NCI-H226 (cell line): ENCODE measurements around the gene TREML1.
A peak's percentile ranks its signal among the peaks of the same experiment; 100 is the strongest.
"Not testable (repeated sequence)": the region's sequence is repeated elsewhere in the genome, so short reads cannot be mapped to it uniquely, and the experiment has no call there.

Experiments used
- DNase-seq: peaks from one replicate; pipeline ENCODE4 v3.0.0-alpha.2; 2015

Gene TREML1, protein sequence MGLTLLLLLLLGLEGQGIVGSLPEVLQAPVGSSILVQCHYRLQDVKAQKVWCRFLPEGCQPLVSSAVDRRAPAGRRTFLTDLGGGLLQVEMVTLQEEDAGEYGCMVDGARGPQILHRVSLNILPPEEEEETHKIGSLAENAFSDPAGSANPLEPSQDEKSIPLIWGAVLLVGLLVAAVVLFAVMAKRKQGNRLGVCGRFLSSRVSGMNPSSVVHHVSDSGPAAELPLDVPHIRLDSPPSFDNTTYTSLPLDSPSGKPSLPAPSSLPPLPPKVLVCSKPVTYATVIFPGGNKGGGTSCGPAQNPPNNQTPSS

DNA sequence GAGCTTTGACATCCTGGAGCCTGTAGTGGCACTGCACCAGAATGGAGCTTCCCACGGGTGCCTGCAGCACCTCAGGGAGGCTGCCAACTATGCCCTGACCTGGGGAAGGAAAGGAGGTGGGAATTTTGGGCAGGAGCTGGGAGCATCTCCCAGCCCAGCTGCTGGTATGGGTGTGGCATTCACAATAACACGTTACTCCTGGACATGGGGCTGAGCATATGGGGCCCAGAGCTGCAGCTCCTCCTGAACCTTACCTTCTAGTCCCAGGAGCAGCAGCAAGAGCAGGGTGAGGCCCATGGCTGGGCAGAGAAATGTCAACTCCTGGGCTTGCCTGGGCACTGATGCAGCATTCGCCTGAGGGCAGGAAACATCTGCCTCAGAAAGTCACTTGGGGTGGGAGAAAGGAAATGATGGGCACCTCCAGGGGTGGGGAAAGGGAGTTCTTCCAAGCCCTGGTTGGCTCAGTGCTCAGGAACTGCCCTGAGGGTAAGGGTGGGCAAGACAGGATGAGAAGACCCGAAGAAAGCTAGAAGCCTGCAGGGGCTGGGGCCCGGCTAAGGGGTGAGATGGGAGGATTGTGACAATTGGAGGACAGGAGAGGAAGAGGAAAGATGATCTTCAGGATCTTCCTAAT, at the start of gene TREML1:
Gene TREML1 (minus strand): TSS at position 356 of the 634 bp plus-strand sequence. CDS start 59 bp downstream, at position 297.
- no peak for DNase-seq

DNA sequence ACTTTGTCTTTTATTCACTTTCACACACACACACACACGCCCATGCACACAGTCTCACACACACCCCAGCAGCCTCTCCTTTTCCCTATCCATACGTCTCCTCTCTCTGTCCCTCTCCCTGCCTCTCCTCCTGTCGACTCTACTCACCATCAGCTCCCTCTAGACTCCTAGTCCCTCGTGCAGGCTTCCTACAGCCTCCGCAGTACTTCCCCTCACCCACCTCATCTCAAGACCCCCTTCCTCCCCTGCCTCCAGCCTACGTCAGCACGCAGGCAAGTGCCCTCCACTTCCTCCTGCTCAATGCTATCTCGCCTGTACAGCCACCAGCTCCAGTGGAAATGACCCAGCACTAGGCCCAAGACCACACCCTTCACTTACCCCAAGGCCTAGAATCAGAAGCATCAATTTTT, 47.6 kb upstream of the TREML1 start:
- no peak for DNase-seq

DNA sequence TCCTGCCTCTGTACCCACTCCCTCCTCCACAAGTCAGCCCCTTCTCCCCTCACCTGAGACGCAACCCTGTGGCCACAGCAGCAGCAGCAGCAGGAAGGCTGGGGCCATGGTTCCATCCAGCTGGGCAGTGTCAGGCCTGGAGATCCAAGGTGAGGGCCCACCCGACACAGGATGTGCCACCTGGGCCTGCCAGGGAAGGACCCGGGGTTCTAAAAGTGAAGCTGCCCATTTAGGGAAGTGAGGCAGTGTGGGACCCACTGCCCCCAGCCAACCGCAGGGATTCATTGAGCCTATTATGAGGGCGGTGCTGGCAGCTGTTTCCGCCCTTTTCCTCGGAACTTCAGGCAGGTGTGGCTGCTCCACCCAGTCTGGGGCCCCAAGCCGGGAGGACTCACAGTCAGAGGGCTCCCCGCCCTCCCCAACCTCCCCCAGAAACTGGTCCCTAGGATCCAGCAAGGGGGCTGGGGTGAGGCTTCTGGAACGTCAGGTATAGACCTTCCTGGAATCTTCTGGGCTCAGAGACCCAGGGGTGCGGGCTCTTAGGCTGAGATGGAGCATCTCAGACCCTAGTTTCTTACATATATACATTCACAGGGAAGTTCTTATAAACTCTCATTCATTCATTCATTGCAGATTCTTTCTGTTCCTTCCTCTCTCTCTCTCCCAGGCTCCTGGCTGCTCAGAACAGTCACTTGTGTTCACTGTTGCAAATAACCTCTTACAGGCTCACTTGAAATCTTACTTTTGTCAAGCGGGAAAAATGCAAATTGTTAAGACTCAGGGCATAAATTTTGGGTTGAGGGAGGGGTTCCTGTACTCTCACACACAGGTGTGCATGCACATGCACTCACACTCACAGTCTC, 47.0 kb upstream of the TREML1 start, which contains the start of gene TREML2:
Gene TREML2 (minus strand): TSS at position 249 of the 863 bp plus-strand sequence. CDS start 141 bp downstream, at position 108.
- no peak for DNase-seq

DNA sequence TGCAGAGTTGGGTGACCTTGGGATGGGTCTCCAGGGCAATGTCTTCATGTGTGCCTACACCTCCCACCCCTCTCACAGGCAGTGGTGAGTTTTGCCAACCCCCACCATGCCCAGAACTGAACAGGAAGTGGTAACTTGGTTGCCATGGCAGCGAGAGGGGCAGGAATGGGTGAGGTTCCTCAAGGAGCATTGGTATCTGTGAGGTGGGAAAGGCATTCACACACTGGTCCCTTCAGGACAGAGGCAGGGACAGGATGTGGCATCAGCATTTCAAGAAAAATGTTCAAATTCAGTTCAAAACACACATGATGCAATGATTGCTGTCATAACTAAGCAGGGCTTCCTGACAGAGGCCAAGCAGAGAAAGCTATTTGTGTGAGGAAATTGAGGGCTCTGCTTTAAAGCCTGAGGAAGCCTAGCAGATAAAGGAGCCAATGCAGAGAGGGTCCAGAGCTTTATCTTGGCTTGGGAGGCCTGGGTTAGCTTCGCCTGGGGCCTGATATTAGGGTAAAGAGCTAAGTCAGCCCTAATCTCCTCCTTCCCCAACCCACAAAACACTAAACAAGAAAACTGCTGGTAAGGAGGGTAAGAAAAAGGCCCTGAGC, 46.3 kb upstream of the TREML1 start:
- no peak for DNase-seq

DNA sequence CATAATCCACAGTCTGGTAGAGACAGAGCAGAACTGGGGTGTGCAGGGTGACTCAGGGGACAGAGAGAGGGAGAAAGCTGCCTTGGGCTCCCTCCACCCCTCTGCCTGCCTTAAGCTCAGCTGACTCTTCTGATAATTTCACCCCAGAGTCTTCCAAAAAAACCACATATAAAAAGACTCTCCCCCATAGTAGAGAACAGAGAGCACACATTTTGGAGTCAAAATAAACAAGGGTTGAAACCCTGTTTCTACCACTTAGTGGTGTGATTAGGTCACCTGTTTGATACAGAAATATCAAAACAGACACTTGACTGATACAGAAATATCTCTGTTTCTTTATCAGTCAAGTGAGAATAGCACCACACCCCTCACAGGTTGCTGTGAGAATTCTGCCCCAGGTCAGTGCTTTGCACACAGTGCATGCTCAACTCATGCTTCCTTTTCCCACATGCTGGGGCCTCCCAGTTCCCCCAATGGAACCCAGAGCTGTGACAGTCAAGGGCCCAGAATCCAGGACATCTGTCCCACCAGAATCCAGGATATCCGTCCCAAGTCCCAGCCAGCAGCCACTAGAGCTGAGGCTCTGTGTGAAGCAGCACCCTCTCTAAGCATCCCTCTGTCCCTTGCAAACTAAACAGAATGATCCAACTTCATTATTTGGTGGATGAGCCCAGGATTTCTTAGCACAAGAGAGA, 45.6 kb upstream of the TREML1 start:
- no peak for DNase-seq

DNA sequence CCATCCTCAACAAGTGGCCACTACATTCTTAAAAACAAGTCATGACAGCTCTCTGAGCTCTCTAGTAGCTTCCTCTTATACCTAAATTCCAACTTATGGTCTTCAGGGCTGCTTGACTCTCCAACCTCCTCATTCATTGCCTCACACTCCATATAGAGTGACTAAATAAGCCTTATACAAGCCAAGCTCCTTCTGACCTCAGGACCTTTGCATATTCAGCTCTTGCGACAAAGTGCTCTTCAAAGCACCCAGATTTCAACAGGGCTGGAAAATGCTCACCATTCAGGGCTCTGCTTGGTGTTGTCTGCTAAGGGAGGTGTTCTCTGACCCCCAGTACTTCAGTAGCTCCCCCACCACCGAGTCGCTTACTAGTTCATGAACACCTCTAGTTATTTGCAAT, 43.1 kb upstream of the TREML1 start:
- DNase-seq: no peak

DNA sequence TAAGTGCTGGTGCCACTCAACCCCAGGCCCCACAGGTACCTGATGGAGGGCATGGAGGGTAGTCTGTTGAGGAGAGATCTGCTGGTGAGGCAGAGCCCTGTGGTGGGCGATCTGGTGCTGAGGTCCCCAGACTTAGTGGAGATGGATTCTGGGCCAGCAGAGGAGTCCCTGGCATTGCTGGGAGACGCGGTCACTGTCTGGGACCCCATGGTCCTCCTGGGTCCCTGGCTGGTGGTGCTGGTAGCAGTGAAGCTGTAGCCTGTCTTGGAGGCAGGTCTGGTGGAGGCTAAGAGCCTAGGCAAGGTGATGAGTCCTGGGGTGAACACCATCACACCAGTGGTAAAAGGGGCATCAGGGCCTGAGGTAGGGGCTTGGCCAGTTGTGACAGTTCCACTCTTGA, 40.2 kb upstream of the TREML1 start:
- DNase-seq: no peak

DNA sequence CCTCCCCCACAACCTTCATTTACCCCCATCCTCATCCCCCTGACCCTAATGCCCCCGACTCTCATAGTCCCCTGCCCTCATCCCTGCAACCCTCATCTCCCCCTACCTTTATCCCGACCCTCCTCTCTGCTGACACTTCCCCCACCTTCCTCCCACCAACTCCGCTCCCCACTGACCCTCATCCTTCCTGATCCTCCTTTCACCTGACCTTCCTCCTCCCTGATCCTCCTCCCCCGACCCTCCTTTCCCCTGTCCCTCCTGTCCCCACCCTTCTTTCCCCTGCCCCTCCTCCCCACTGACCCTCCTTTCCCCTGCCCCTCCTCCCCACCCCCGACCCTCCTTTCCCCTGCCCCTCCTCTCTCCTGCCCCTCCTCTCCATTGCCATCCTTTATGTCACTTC, 39.7 kb upstream of the TREML1 start:
- no peak for DNase-seq

DNA sequence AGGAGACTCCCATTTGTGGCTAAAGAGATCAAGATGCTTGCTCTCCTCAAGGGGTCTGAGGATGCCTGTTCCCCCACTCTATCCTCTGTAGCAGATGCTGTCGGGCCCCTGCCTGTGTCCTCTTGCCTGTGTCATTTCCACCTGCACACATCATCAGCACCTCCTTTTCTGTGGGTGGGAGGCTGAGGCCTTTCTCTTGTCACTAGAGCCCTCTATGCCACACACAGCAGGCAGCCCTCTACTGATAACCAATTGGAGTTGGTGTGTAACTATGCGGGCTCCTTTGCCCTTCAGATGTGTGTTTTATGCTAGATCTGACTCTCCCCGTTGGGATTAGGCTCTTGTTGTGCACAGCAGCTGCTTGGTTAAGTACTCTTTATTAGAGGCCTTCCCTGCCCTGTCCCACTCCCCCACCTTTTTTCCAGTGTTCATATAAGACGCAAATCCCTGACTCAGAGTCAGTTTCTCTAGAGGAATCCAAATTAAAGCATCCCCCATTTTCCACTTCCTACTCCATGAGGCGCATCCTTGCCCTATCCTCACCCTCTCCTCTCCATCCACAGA, 39.1 kb upstream of the TREML1 start:
- DNase-seq: no peak

DNA sequence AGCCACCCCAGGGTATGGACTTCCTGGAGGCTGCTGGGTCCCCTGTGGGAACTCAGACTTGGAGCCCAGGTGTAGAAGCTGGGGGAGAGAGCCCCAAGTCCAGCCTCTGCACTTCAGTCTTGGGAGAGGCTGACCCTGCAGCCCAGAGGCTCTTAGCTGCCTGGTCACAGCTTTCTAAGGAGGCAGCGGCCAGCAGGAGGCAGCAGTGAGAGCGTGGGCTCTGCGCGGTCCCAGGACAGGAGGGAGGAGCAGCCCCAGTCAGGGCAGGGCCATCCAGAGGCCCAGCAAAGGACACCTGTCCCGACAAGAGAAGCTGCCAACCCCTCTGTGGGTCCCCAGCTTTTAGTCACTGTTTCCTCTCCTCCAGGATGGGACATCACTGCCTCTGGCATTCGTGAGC, 37.4 kb upstream of the TREML1 start:
- DNase-seq: no peak

DNA sequence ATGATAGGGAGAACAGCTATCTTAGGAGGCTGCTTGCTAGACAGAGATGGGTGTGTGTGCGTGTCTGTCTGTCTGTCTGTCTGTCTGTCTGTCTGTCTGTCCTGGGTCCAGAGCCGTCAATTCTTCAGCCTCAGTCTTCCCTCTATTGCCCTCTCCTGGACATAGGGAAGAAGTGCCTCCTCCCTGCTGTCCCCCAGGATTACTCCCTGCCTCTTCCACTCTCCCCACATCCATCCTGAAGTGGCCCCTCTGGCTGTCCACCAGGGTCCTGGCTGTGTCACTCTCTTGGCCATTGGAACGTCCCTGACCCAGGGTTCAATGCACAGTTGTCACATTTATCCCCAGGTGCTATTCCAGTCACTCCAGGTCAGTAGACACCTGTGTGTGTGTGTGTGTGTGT, 36.6 kb upstream of the TREML1 start:
- no peak for DNase-seq

DNA sequence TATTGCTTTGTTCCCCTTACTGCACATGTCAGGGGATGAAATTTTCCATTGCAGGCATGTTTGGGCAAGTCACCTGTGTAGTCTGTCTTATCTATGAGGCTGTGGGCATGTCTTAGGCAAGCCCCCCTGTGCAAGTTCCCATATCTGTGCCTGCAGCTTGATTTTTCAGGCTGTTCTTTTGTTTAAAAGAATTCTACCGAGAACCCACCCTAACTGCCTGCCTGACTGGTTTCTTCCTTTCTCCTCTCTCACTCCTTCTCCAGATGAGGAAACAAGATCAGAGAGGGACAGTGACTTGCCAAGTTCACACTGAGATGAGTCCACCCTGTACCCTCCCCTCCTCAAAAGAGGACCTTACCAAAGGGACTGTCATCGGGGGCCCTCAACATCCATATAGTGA, 35.8 kb upstream of the TREML1 start:
- DNase-seq: no peak

DNA sequence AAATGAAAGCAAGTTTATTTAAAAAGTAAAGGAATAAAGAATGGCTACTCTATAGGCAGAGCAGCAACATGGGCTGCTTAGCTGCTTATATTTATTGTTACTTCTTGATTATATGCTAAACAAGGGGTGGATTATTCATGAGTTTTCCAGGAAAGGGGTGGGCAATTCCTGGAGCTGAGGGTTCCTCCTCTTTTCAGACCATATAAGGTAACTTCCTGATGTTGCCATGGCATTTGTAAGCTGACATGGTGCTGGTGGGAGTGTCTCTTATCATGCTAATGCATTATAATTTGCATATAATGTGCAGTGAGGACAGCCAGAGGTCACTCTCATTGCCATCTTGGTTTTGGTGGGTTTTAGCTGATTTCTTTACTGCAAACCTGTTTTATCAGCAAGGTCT, 34.9 kb upstream of the TREML1 start:
- not testable (repeated sequence) for DNase-seq

DNA sequence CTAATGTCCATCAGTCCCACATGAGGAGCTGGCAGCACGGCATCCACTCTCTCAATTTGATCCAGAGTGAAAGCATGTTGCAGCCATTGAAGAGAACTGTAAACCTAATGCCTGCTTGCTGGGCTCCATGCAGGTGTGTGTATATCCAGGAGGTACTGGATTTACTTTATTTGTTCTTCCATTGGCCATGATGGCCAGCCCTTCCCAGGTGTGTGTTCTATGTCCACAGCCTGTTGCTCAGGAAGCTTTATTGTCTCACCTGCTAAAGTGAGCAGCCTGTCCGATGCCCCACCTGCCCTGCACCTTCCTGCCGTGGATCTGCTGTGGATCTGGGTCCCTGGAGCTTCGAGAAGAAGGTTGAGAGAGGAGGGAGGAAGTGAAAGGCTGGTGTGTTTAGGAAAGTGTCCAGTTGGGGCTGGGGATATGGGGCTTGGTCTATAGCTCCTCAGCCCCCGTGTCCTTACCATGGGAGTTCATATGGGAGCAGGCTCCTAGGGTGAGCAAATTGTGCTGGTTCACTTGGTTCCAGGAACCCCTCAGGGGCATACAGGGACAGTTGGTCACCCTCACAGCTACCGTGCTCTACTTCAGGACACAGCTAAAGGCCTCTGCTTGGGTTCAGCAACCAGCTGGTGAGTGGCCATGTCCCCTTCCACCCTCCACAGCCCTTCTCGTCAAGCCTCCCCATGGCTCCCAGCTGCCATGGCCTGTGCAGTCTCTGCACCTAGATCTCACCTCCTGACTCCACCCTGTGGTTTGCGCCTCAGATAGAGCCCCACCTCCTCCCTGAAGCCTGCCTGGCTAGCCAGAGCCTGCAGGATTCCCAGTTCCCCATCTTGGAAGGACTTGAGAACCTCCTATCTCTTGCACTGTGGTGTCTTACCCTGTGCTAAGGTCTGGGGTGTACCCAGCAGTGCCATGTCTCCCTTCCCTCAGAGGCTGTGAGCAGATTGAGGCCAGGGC, 34.1 kb upstream of the TREML1 start:
- DNase-seq: no peak

DNA sequence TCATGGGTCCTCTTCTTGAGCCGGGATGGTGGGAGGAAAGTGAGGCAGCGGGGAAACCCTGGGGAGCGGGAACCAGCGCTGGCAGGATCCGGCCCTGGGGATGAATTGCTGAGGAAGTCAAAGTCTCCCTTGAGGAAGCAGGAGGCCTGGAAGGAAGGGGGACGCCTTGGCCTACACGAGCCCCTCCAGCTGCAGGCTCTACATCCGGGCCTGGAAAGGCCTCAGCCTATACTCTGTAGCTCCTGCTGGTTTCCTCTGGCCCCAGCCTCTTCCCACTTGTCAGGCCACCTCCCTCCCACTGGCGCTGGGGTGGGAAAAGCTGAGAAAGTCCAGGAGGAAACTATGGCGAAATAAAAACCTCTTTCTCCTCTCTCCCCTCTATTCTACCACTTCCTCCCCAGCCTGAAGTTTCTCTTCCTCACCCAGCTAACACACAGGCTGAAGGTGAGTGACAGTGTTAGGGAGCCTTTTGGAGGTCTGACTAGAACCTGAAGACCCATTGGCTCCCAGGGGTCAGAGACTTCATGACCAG, 31.9 kb upstream of the TREML1 start:
- no peak for DNase-seq

DNA sequence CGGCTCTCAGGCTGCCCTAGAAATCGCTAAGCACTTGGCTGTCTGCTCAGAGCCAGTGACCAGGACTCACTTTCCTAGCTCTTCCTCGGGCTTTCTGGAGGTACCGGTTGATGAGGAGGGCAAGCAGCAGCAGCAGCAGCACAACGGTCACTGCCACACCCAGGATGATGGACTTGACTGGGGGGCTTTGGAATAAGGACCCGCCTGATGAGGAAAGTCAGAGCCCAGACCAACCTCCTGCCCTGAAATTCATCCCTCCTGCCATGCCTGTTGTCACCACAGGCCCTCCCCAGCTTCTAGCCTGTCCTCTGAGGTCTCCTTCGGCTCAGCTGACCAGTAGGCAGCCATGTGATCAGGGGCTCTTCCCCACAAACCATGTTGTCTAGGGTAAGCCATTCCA, 30.6 kb upstream of the TREML1 start:
- no peak for DNase-seq

DNA sequence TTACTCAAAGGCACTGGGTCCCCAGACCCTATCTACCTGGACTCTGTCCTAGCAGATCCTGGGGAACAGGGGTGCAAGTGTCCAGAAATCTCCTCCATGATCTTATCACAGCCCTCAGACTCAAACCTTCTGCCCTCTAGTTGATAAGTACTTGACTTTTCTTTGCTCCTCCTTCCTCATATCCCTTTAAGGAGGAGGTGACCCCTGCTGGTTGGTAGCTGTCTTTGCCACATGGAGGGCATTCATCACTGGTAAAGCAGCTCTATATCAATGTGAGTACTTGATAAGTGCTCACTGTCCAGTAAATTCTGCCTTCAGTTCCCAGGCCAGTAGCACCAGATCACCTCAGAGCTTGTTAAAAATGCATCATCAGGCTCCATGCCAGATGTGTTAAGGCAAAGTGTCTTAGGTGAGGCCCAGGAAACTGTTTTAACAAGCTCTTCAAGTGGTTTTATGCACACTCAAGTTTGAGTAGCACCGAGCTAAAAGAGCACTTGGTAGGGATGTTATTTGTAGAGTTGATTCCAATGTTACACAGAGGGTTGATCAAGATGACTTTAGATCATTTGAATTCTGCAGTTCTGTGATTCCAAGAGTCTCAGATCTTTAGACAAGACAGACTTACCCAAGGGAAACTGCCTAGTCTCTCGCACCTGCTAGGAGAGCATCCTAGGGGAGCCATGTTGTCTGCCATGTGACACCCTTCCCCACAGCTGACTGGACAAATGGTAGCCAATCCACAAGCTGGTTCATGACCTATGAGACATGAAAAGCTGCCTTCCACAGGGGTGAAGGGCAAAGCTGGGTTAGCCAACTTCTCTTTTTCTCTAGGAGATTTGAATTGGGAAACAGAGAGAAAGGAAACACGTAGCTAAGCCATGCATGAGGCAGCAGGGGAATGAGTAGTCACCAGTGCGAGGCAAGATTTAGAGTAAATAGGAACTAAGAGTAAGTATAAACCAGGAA, 28.2 kb upstream of the TREML1 start:
- DNase-seq: peak; percentile 34

DNA sequence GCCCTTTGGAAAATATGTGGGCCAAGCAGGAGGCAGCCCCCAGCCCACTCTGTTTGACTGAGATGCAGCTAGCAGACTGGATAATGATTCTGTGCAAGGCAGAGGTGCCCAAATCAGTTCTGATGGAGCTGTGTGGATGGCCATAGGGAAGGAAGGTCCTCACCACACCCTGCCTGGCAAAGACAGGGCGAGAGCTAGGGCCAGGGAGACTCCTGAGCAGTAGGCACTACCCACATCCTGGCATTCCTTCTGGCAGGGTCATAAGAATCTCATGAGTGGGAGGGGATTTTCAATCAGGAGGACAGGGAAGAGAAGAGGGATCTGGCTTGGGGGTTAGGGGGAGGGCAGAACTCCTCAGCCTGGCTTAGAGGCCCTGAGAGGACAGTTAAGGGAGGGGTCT, 27.4 kb upstream of the TREML1 start:
- DNase-seq: no peak

DNA sequence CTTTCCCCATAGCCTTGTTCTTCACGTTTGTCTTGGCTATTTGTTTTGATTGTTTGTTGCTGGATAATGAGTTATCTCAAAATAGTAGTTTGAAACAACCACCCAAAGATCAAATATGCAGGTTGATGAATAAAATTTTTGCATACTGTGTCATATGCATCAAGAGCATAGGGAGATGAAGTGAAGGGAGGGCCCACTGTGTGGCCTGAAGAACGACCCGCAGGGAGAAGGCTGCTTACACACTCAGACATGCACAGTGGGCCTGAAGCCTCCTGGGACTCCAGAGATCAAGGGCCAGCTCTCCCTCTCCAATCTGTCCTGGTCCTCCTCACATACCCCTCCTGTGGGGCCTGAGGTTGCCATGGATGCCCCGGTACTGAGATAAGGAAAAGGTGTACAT, 25.0 kb upstream of the TREML1 start:
- DNase-seq: no peak

DNA sequence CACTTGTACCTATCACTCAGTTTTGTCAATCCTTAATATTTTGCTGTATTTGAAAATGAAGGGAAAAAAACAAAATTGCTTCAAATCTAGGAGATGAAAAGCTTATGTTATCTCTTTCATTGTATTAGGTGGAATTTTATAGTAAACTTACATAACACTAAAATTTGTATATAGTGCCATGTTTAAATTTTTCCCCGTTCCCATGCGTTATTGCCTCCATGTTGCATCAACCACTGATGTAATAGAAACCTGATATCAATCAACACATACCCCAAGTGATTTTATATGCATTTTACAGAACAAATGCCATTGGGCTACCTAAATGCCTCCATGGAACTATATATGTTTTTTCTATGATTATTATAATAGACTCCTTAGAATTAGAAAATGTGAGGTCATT, 23.5 kb upstream of the TREML1 start:
- DNase-seq: no peak
